SK-N-SH (cell line): ENCODE measurements around the gene KREMEN2. TPM values are rescaled to one million over a fixed set of nuclear protein-coding genes. Genes with fewer than 3 reads are reported as not detected.

Source experiments
- CTCF ChIA-PET: fragments of 300-600, 350-600 bp; formaldehyde crosslinking; extraction: SDS; loops from one replicate; lab custom pipeline; 2021; lab: Yijun Ruan, JAX
- POLR2A ChIA-PET: fragments of 350-600 bp; sonication (Branson Sonifier 250); formaldehyde crosslinking; extraction: SDS; loops from one replicate; lab custom pipeline; 2020; ENCODE audit warnings: antibody characterized with exemption, inconsistent platforms; lab: Yijun Ruan, JAX
- DNase-seq: peaks from one replicate; pipeline ENCODE4 v3.0.0; 2012
- H2AFZ ChIP-seq: fragments of 200-600 bp; sonication (generic); 2 replicates; pipeline ENCODE4 v1.8.1; 2016; ENCODE audit warnings: antibody characterized with exemption, mild to moderate bottlenecking, low read depth
- H3F3A ChIP-seq: fragments of 200-600 bp; sonication (generic); replicated peaks from 2 replicates; pipeline ENCODE3; 2016; ENCODE audit warnings: antibody characterized with exemption, mild to moderate bottlenecking; ENCODE audit not compliant: insufficient read depth
- H3K27ac ChIP-seq, 2 experiments: fragments of 200-500 bp in 1 of 2; fragments of 200-600 bp in 1 of 2; sonication (Bioruptor generic) in 1 of 2; sonication (generic), shearing (Covaris generic) in 1 of 2; 2 replicates each; pipeline versions ENCODE4 v1.5.1 to v1.6.1; 2014 to 2016; ENCODE audit warnings: low read depth in 2 of 2, inconsistent platforms in 1 of 2, low read length in 1 of 2, mild to moderate bottlenecking in 1 of 2, mixed read lengths in 1 of 2
- H3K27me3 ChIP-seq: fragments of 200-600 bp; sonication (generic), shearing (Covaris generic); 2 replicates; pipeline ENCODE4 v1.6.1; 2016; ENCODE audit warnings: mixed run types; ENCODE audit not compliant: insufficient read depth
- H3K36me3 ChIP-seq, 2 experiments: fragments of 200-500 bp in 1 of 2; fragments of 200-600 bp in 1 of 2; sonication (Bioruptor generic) in 1 of 2; sonication (generic) in 1 of 2; replicated peaks in 1 of 2; 2 replicates each; pipeline versions ENCODE3 to v1.5.1; 2014 to 2016; ENCODE audit warnings: low read length in 1 of 2, mild to moderate bottlenecking in 1 of 2; ENCODE audit not compliant: insufficient read depth in 2 of 2, control insufficient read depth in 1 of 2
- H3K4me1 ChIP-seq, 2 experiments: fragments of 200-500 bp in 1 of 2; fragments of 200-600 bp in 1 of 2; sonication (Bioruptor generic) in 1 of 2; sonication (generic), shearing (Covaris generic) in 1 of 2; 2 replicates each; pipeline versions ENCODE4 v1.5.1 to v1.6.1; 2014 to 2016; ENCODE audit warnings: low read depth in 1 of 2, low read length in 1 of 2, mixed run types in 1 of 2; ENCODE audit not compliant: insufficient read depth in 2 of 2, control insufficient read depth in 1 of 2
- H3K4me2 ChIP-seq: fragments of 200-600 bp; sonication (generic), shearing (Covaris generic); 2 replicates; pipeline ENCODE4 v1.6.1; 2017; ENCODE audit warnings: mixed run types
- H3K4me3 ChIP-seq, 2 experiments: fragments of 200-500 bp in 1 of 2; fragments of 200-600 bp in 1 of 2; sonication (Bioruptor generic) in 1 of 2; sonication (generic), shearing (Covaris generic) in 1 of 2; 2 replicates each; pipeline versions ENCODE4 v1.5.1 to v1.8.1; 2014 to 2016; ENCODE audit warnings: low read depth in 2 of 2, inconsistent platforms in 1 of 2, low read length in 1 of 2, mild to moderate bottlenecking in 1 of 2, mixed read lengths in 1 of 2, moderate library complexity in 1 of 2
- H3K79me2 ChIP-seq: fragments of 200-600 bp; sonication (generic); 2 replicates; pipeline ENCODE4 v1.8.1; 2017; ENCODE audit warnings: mild to moderate bottlenecking; ENCODE audit not compliant: insufficient read depth
- H3K9ac ChIP-seq: fragments of 200-600 bp; sonication (generic); 2 replicates; pipeline ENCODE4 v1.6.1; 2017; ENCODE audit warnings: mixed run types
- H3K9me2 ChIP-seq: fragments of 200-600 bp; sonication (generic); 2 replicates; pipeline ENCODE4 v1.6.1; 2017; ENCODE audit warnings: mixed run types
- H3K9me3 ChIP-seq: fragments of 200-600 bp; sonication (generic); 2 replicates; pipeline ENCODE4 v1.6.1; 2017; ENCODE audit warnings: mixed run types, mild to moderate bottlenecking, moderate library complexity
- H4K20me1 ChIP-seq: fragments of 200-600 bp; sonication (generic); 2 replicates; pipeline ENCODE4 v1.6.1; 2017; ENCODE audit warnings: mild to moderate bottlenecking, mixed run types; ENCODE audit not compliant: insufficient read depth
- CHD2 ChIP-seq: fragments of 150-350 bp; IDR thresholded peaks from 2 replicates; pipeline ENCODE4 v1.6.1; 2018; ENCODE audit warnings: low read length; ENCODE audit not compliant: partially characterized antibody
- EZH2phosphoT487 ChIP-seq: fragments of 200-600 bp; sonication (generic); IDR thresholded peaks from 2 replicates; pipeline ENCODE4 v1.6.1; 2017; ENCODE audit warnings: low read depth, mixed run types, mild to moderate bottlenecking, antibody characterized with exemption, moderate library complexity, borderline replicate concordance
- FOSL2 ChIP-seq: IDR thresholded peaks from 2 replicates; pipeline ENCODE4 v1.4.0; 2012; ENCODE audit warnings: low read depth, mild to moderate bottlenecking, moderate library complexity, borderline replicate concordance
- GABPA ChIP-seq: IDR thresholded peaks from 2 replicates; pipeline ENCODE4 v1.4.0; 2012; ENCODE audit warnings: low read depth, mild to moderate bottlenecking
- GATA2 ChIP-seq: sonication (generic); formaldehyde crosslinking; IDR thresholded peaks from 2 replicates; pipeline ENCODE4 v1.5.0; 2020; ENCODE audit warnings: mild to moderate bottlenecking, missing genetic modification reagents
- MEF2A ChIP-seq: IDR thresholded peaks from 2 replicates; pipeline ENCODE4 v1.4.0; 2012; ENCODE audit warnings: low read depth, borderline replicate concordance
- MXI1 ChIP-seq: IDR thresholded peaks from 2 replicates; pipeline ENCODE4 v1.6.1; 2012; ENCODE audit warnings: mild to moderate bottlenecking, low read depth, low read length, improper control_type of control experiment
- POLR2AphosphoS5 ChIP-seq: IDR thresholded peaks from 2 replicates; pipeline ENCODE4 v1.6.1; 2012; ENCODE audit warnings: low read depth, low read length
- RAD21 ChIP-seq: IDR thresholded peaks from 2 replicates; pipeline ENCODE4 v1.6.1; 2012; ENCODE audit warnings: mild to moderate bottlenecking, low read length
- SIN3A ChIP-seq: IDR thresholded peaks from 2 replicates; pipeline ENCODE4 v1.6.1; 2012; ENCODE audit warnings: low read depth, mild to moderate bottlenecking, low read length, moderate library complexity, borderline replicate concordance
- TAF1 ChIP-seq: IDR thresholded peaks from 2 replicates; pipeline ENCODE4 v1.6.1; 2012; ENCODE audit warnings: low read depth, mild to moderate bottlenecking, low read length, moderate library complexity, borderline replicate concordance
- TEAD4 ChIP-seq: IDR thresholded peaks from 2 replicates; pipeline ENCODE4 v1.4.0; 2012; ENCODE audit warnings: mild to moderate bottlenecking, borderline replicate concordance; ENCODE audit not compliant: insufficient read depth
- YY1 ChIP-seq: IDR thresholded peaks from 2 replicates; pipeline ENCODE4 v1.4.0; 2012; ENCODE audit warnings: low read depth, mild to moderate bottlenecking
- WGBS: methylation state at CpG from one replicate; pipeline ENCODE4 v1.1.6; 2017; ENCODE audit warnings: low lambda C conversion rate; 5-methylcytosine and 5-hydroxymethylcytosine counted together
- polyA plus RNA-seq, 3 experiments: library from polyadenylated mRNA; depleted of rRNA; stranded (reverse); fragments of >200 nt; gene quantifications; 2 replicates each; pipeline ENCODE4 v1.2.3, GENCODE V29; 2012
- TF ChIP-seq, protein P1 (sequence below): IDR thresholded peaks from 2 replicates; pipeline ENCODE4 v1.4.0; 2012; ENCODE audit warnings: low read depth
- TF ChIP-seq, protein P2 (sequence below): IDR thresholded peaks from 2 replicates; pipeline ENCODE4; 2012
- TF ChIP-seq, protein P3 (sequence below): IDR thresholded peaks from 2 replicates; pipeline ENCODE4 v1.4.0; 2012; ENCODE audit warnings: low read depth, borderline replicate concordance
- TF ChIP-seq, protein P4 (sequence below): fragments of 150-350 bp; IDR thresholded peaks from 2 replicates; pipeline ENCODE4 v1.6.1; 2016; ENCODE audit warnings: mild to moderate bottlenecking, low read depth, low read length

The KREMEN2 gene
- polyA plus RNA-seq, 1 of the 3 experiments (the other 2 are of a cell fraction), result 0.77 TPM

DNA sequence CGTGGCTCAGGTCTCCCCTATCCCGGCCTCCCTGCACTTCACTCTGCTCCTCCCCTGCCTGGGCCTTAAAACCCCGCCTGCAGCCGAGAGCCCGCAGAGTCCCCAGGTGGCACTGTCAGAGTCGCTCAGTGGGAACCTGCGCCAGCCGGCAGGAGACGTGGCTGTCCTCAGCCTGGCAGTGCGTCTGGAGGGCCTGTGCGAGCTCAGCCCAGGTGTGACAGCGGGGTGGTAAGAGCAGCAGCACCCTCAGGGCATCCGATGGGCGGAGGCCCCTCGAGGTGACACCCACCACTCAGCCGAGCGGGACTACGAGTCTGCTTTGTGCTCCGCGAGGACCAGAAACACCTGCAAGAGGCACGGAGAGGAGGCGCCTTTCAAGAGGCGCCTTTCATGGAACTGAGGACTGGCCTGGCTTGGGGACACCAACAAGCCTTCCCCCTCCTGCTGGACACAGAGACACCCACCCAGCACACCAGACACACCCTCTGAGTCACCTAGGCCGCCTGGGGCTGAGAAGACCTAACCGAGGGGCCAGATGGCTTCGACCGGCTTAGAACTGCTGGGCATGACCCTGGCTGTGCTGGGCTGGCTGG is 48.8 kb downstream of the KREMEN2 start, which contains the start of gene CLDN9 (continued):
- TF ChIP-seq SIN3A, result no peak
- no peak for TF ChIP-seq GATA2 (CRISPR knock-in tag)
- no peak for TF ChIP-seq EZH2phosphoT487
- TF ChIP-seq, protein P1, sequence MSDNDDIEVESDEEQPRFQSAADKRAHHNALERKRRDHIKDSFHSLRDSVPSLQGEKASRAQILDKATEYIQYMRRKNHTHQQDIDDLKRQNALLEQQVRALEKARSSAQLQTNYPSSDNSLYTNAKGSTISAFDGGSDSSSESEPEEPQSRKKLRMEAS, result no peak
- TF ChIP-seq MEF2A, result no peak
- TF ChIP-seq MXI1, result no peak
- TF ChIP-seq TEAD4, result no peak
- TF ChIP-seq POLR2AphosphoS5, result no peak
- TF ChIP-seq, all 33 proteins: peak for 0

DNA sequence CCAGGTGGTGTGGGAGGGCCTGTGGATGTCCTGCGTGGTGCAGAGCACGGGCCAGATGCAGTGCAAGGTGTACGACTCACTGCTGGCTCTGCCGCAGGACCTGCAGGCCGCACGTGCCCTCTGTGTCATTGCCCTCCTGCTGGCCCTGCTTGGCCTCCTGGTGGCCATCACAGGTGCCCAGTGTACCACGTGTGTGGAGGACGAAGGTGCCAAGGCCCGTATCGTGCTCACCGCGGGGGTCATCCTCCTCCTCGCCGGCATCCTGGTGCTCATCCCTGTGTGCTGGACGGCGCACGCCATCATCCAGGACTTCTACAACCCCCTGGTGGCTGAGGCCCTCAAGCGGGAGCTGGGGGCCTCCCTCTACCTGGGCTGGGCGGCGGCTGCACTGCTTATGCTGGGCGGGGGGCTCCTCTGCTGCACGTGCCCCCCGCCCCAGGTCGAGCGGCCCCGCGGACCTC is 49.4 kb downstream of the KREMEN2 start:
- TF ChIP-seq, protein P2, sequence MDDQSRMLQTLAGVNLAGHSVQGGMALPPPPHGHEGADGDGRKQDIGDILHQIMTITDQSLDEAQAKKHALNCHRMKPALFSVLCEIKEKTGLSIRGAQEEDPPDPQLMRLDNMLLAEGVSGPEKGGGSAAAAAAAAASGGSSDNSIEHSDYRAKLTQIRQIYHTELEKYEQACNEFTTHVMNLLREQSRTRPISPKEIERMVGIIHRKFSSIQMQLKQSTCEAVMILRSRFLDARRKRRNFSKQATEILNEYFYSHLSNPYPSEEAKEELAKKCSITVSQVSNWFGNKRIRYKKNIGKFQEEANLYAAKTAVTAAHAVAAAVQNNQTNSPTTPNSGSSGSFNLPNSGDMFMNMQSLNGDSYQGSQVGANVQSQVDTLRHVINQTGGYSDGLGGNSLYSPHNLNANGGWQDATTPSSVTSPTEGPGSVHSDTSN, result no peak
- no peak for TF ChIP-seq GABPA
- no peak for TF ChIP-seq YY1
- TF ChIP-seq RAD21, result no peak
- TF ChIP-seq TEAD4, result no peak
- TF ChIP-seq, protein P3, sequence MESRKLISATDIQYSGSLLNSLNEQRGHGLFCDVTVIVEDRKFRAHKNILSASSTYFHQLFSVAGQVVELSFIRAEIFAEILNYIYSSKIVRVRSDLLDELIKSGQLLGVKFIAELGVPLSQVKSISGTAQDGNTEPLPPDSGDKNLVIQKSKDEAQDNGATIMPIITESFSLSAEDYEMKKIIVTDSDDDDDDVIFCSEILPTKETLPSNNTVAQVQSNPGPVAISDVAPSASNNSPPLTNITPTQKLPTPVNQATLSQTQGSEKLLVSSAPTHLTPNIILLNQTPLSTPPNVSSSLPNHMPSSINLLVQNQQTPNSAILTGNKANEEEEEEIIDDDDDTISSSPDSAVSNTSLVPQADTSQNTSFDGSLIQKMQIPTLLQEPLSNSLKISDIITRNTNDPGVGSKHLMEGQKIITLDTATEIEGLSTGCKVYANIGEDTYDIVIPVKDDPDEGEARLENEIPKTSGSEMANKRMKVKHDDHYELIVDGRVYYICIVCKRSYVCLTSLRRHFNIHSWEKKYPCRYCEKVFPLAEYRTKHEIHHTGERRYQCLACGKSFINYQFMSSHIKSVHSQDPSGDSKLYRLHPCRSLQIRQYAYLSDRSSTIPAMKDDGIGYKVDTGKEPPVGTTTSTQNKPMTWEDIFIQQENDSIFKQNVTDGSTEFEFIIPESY, result no peak
- TF ChIP-seq CHD2, result no peak
- TF ChIP-seq TAF1, result no peak
- TF ChIP-seq, protein P4, sequence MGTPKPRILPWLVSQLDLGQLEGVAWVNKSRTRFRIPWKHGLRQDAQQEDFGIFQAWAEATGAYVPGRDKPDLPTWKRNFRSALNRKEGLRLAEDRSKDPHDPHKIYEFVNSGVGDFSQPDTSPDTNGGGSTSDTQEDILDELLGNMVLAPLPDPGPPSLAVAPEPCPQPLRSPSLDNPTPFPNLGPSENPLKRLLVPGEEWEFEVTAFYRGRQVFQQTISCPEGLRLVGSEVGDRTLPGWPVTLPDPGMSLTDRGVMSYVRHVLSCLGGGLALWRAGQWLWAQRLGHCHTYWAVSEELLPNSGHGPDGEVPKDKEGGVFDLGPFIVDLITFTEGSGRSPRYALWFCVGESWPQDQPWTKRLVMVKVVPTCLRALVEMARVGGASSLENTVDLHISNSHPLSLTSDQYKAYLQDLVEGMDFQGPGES, result no peak
- no peak for TF ChIP-seq FOSL2
- ChIA-PET POLR2A (no interaction called here), CTCF (interaction anchor here (1.3 kb wide), 1 partner anchor 19 kb away, joined by 5 read pairs; no protein-coding TSS in a partner anchor)
- Histone ChIP-seq H3K36me3 (no peaks in the 10 kb centered on the region), H3K9ac (no peak overlapping the region), H2AFZ (no peak overlapping the region), H3K27ac (no peak overlapping the region), H3K4me1 (peaks cover 0 to 6% of the 10 kb centered on the region in 2 experiments; a peak in 1 of 4 replicates), H3F3A (no peaks in the 10 kb centered on the region), H3K9me3 (no peaks in the 10 kb centered on the region), H3K4me2 (no peak overlapping the region), H3K27me3 (no peaks in the 10 kb centered on the region), H4K20me1 (no peaks in the 10 kb centered on the region), H3K4me3 (no peak overlapping the region), H3K9me2 (no peaks in the 10 kb centered on the region), H3K79me2 (no peaks in the 10 kb centered on the region)
- WGBS, result 84% methylated on average over 18 of the region's 27 CpGs
- DNase-seq, result no peak
